HepG2 (cell line): ENCODE measurements around the gene SQOR. TPM values are rescaled to one million over a fixed set of nuclear protein-coding genes. Genes with fewer than 3 reads are reported as not detected.

Source experiments
- EED ChIP-seq: sonication (generic); formaldehyde crosslinking; IDR thresholded peaks from 2 replicates; pipeline ENCODE4 v1.5.0; 2020; ENCODE audit warnings: mild to moderate bottlenecking, missing genetic modification reagents
- EP300 ChIP-seq, 3 experiments: sonication (generic) in 1 of 3; formaldehyde crosslinking in 1 of 3; IDR thresholded peaks; 2 replicates each; pipeline versions ENCODE4 v1.5.1 to v1.6.1; 2011 to 2020; ENCODE audit warnings: low read depth in 2 of 3, low read length in 2 of 3, borderline replicate concordance in 1 of 3, improper control_type of control experiment in 1 of 3, mild to moderate bottlenecking in 1 of 3, missing genetic modification reagents in 1 of 3, moderate library complexity in 1 of 3
- HOXA7 ChIP-seq: sonication (generic); formaldehyde crosslinking; IDR thresholded peaks from 2 replicates; pipeline ENCODE4 v1.8.1; 2022; ENCODE audit warnings: mild to moderate bottlenecking, missing genetic modification reagents, moderate library complexity
- KDM3A ChIP-seq: IDR thresholded peaks from 2 replicates; pipeline ENCODE4 v1.6.1; 2018; ENCODE audit warnings: low read depth, missing compliant biosample characterization
- MTF2 ChIP-seq: sonication (generic); formaldehyde crosslinking; IDR thresholded peaks from 2 replicates; pipeline ENCODE4 v1.5.0; 2020; ENCODE audit warnings: missing genetic modification reagents, borderline replicate concordance
- NR2C2 ChIP-seq: sonication (generic); formaldehyde crosslinking; IDR thresholded peaks from 2 replicates; pipeline ENCODE4 v1.4.0; 2020; ENCODE audit warnings: missing genetic modification reagents, mild to moderate bottlenecking, moderate library complexity, borderline replicate concordance
- NR2F1 ChIP-seq, 2 experiments: fragments of 450-650 bp in 1 of 2; formaldehyde crosslinking in 1 of 2; IDR thresholded peaks; 2 replicates each; pipeline versions ENCODE4 v1.5.0 to v1.6.1; 2016 to 2020; ENCODE audit warnings: mild to moderate bottlenecking in 1 of 2, missing compliant biosample characterization in 1 of 2, missing genetic modification reagents in 1 of 2, moderate library complexity in 1 of 2
- PHB2 ChIP-seq: fragments of 450-650 bp; IDR thresholded peaks from 2 replicates; pipeline ENCODE4 v1.6.1; 2018; ENCODE audit not compliant: partially characterized antibody
- SMAD9 ChIP-seq: sonication (generic); formaldehyde crosslinking; IDR thresholded peaks from 2 replicates; pipeline ENCODE4 v1.5.1; 2020; ENCODE audit warnings: mild to moderate bottlenecking, missing genetic modification reagents
- SUZ12 ChIP-seq: fragments of 150-350 bp; IDR thresholded peaks from 2 replicates; pipeline ENCODE4 v1.6.1; 2014; ENCODE audit warnings: low read depth, low read length
- ZBTB8A ChIP-seq: sonication (generic); formaldehyde crosslinking; IDR thresholded peaks from 2 replicates; pipeline ENCODE4 v1.4.0; 2020; ENCODE audit warnings: mild to moderate bottlenecking, low read depth, missing genetic modification reagents, borderline replicate concordance
- ZFYVE20 ChIP-seq: sonication (generic); formaldehyde crosslinking; IDR thresholded peaks from 2 replicates; pipeline ENCODE4 v1.8.0; 2023; ENCODE audit warnings: low read depth, mild to moderate bottlenecking, moderate library complexity, missing genetic modification reagents, borderline replicate concordance
- ZHX2 ChIP-seq, 2 experiments: sonication (generic) in 1 of 2; formaldehyde crosslinking in 1 of 2; IDR thresholded peaks; 2 replicates each; pipeline versions ENCODE4 v1.6.1 to v1.9.0; 2014 to 2022; ENCODE audit warnings: antibody characterized with exemption in 1 of 2, borderline replicate concordance in 1 of 2, inconsistent platforms in 1 of 2, low read depth in 1 of 2, missing genetic modification reagents in 1 of 2
- ZNF335 ChIP-seq: sonication (generic); formaldehyde crosslinking; IDR thresholded peaks from 2 replicates; pipeline ENCODE4 v1.4.0; 2020; ENCODE audit warnings: missing genetic modification reagents
- ZNF691 ChIP-seq: sonication (generic); formaldehyde crosslinking; IDR thresholded peaks from 2 replicates; pipeline ENCODE4 v1.4.0; 2020; ENCODE audit warnings: missing genetic modification reagents, low read depth, mild to moderate bottlenecking, borderline replicate concordance
- ZNF768 ChIP-seq: sonication (generic); formaldehyde crosslinking; IDR thresholded peaks from 2 replicates; pipeline ENCODE4 v1.4.0; 2020; ENCODE audit warnings: missing genetic modification reagents
- ZSCAN21 ChIP-seq: sonication (generic); formaldehyde crosslinking; IDR thresholded peaks from 2 replicates; pipeline ENCODE4 v1.8.0; 2022; ENCODE audit warnings: mild to moderate bottlenecking, missing genetic modification reagents, moderate library complexity, borderline replicate concordance
- polyA plus RNA-seq, 8 experiments: library from polyadenylated mRNA; depleted of rRNA in 3 of 8; stranded (reverse) in 7 of 8; unstranded in 1 of 8; fragments of >200 nt; fragmentation: Illumina TruSeq in 4 of 8; extraction: Trizol in 4 of 8; gene quantifications; 2 replicates each; pipeline versions ENCODE4 v1.2.1 to v1.2.3, GENCODE V29; 2011 to 2016; ENCODE audit warnings: low read depth in 4 of 8, missing spikeins in 1 of 8, mixed read lengths in 1 of 8; ENCODE audit not compliant: insufficient read depth in 1 of 8
- total RNA-seq, 5 experiments: library from RNA; depleted of rRNA; stranded (reverse); fragments of >200 nt; fragmentation: Illumina TruSeq; extraction: Trizol; gene quantifications; 2 replicates each; pipeline ENCODE4 v1.2.3, GENCODE V29; 2016; ENCODE audit warnings: low read depth in 1 of 5

The SQOR gene
- total and polyA plus RNA-seq, 2 of the 13 experiments (the other 11 are each of a cell fraction or from before 2014, with no cell fraction given): 19.3 to 19.4 TPM

- 0 out of 4 replicates have a peak, but pooled peaks have one; percentile 8 to 17 for TF ChIP-seq EP300 (IDR thresholded peaks at IDR 0.05; ENCODE audit: low read depth in 2 of 2, low read length in 2 of 2)
- no peak; the same call in 1 of the 2 replicates for TF ChIP-seq EP300 (CRISPR knock-in tag; IDR thresholded peaks at IDR 0.05; ENCODE audit: borderline replicate concordance)
- peak; percentile 81 for TF ChIP-seq ZNF335 (CRISPR knock-in tag)
- peak; percentile 87 for TF ChIP-seq NR2C2
- no peak for TF ChIP-seq EED
- 0 out of 2 replicates have a peak, but pooled peaks have one; percentile 54 for TF ChIP-seq ZSCAN21 (CRISPR knock-in tag)
- no peak for TF ChIP-seq SMAD9 (CRISPR knock-in tag)
- TF ChIP-seq ZFYVE20 (CRISPR knock-in tag): 0 out of 2 replicates have a peak, but pooled peaks have one; percentile 48
- peak; percentile 97 for TF ChIP-seq MTF2
- TF ChIP-seq ZNF691 (CRISPR knock-in tag): peak; percentile 78; the same call in 1 of the 2 replicates
- peak; percentile 89; the same call in 1 of the 2 replicates for TF ChIP-seq KDM3A (CRISPR knock-in tag)
- 0 out of 2 replicates have a peak, but pooled peaks have one; percentile 33 for TF ChIP-seq ZBTB8A
- TF ChIP-seq NR2F1 (CRISPR knock-in tag; IDR thresholded peaks at IDR 0.05): 0 out of 4 replicates have a peak, but pooled peaks of 1 of the 2 experiments have one; percentile 14
- no peak for TF ChIP-seq SUZ12
- peak; percentile 78 for TF ChIP-seq ZHX2 (IDR thresholded peaks at IDR 0.05; ENCODE audit: low read depth)
- TF ChIP-seq ZHX2 (CRISPR knock-in tag; IDR thresholded peaks at IDR 0.05; ENCODE audit: borderline replicate concordance): no peak
- TF ChIP-seq HOXA7 (CRISPR knock-in tag): no peak
- TF ChIP-seq ZNF768: peak; percentile 81
- no peak for TF ChIP-seq PHB2
Measured at GRCh38 chr15:45587095-45587862, 47.5 kb upstream of the SQOR start, which contains the start of gene BLOC1S6 (continued).
